K562 (cell line): ENCODE data around the gene KLHL12. TPM values are rescaled to one million over a fixed set of nuclear protein-coding genes. Genes with fewer than 3 reads are reported as not detected.
A peak's percentile ranks its signal among the peaks of the same experiment; 100 is the strongest.

ENCODE experiments used
- polyA plus RNA-seq, 8 experiments: library from polyadenylated mRNA; depleted of rRNA in 4 of 8; stranded (reverse) in 5 of 8; unstranded in 3 of 8; fragments of >200 nt; fragmentation: Nextera tagmentation in 2 of 8; fragmentation: Illumina TruSeq in 1 of 8; extraction: Ambion mirVana in 2 of 8; extraction: Trizol in 1 of 8; gene quantifications; 2 replicates each; pipeline versions ENCODE4 v1.2.1 to v1.2.3, GENCODE V29; 2011 to 2014; ENCODE audit warnings: inconsistent platforms in 1 of 8, missing spikeins in 1 of 8
- total RNA-seq, 7 experiments: library from RNA; depleted of rRNA in 6 of 7; stranded (reverse); fragments of >200 nt in 6 of 7; fragmentation: Illumina TruSeq in 2 of 7; extraction: Trizol in 2 of 7; gene quantifications; 2 replicates each; pipeline versions ENCODE4 v1.2.1 to v1.2.3, GENCODE V29; 2011 to 2021; ENCODE audit warnings: low replicate concordance in 1 of 7
- TF ChIP-seq, protein P1 (sequence below): IDR thresholded peaks from 2 replicates; pipeline ENCODE4 v1.6.1; 2011; ENCODE audit warnings: borderline replicate concordance, low read depth, mild to moderate bottlenecking, moderate library complexity, low read length; ENCODE audit not compliant: insufficient read depth, poor library complexity, severe bottlenecking
- TF ChIP-seq, protein P2 (sequence below), 3 experiments: fragments of 200-800 bp in 1 of 3; fragments of 250-450 bp in 1 of 3; fragments of 450-650 bp in 1 of 3; sonication (Bioruptor Pico) in 1 of 3; sonication (Bioruptor generic) in 1 of 3; formaldehyde crosslinking in 1 of 3; IDR thresholded peaks; 2 replicates each; pipeline versions ENCODE4 v1.6.1 to v1.8.0; 2016 to 2022; ENCODE audit warnings: mild to moderate bottlenecking in 2 of 3, missing genetic modification characterization in 2 of 3, missing compliant biosample characterization in 1 of 3, moderate library complexity in 1 of 3

The KLHL12 gene
- total and polyA plus RNA-seq, 9 of the 15 experiments (the other 6 are each of a cell fraction or from before 2014, with no cell fraction given), result 23.1 to 85.1 (median 35.0) TPM

DNA sequence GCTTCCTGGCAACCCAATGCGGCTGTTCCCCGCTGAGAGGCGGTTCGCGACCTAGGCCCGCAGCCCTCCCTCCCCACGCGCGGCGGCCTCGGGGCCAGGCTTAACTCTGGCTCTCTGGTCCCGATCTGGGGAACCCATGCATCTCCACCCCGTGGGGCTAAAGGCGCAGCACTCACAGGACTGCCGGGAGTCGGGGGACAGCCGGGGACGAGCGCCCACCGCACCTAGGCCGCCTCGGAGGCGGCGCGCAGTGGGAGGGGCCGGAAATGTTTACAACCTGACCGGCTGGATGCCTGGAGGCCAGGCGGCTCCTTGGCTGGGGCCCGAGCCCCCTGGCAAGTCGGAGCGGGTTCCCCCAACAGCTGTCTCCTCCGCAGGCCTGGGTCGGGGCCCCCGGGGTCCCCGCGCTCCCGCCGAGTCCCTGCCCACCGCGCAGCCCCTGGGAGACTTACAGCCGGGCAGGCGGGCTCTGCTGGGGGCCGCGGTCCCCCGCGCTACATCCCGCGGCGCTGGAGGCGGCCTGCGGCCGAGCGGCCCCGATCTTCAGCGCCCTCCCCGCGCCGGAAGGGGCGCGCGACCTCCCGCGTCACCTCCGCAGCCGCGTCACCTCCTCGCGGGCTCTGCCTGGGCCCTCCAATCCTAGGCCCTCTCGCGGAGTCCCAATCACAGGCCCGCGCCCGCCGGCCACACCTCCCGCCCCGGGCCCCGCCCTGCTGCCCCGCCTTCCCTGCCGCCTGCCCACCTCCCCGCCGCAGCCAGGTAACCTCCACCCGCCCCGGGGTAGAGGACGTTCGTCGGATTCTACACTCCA lies 30.9 kb upstream of the KLHL12 start, which contains the start of gene ADIPOR1 (continued):
- TF ChIP-seq, protein P1, sequence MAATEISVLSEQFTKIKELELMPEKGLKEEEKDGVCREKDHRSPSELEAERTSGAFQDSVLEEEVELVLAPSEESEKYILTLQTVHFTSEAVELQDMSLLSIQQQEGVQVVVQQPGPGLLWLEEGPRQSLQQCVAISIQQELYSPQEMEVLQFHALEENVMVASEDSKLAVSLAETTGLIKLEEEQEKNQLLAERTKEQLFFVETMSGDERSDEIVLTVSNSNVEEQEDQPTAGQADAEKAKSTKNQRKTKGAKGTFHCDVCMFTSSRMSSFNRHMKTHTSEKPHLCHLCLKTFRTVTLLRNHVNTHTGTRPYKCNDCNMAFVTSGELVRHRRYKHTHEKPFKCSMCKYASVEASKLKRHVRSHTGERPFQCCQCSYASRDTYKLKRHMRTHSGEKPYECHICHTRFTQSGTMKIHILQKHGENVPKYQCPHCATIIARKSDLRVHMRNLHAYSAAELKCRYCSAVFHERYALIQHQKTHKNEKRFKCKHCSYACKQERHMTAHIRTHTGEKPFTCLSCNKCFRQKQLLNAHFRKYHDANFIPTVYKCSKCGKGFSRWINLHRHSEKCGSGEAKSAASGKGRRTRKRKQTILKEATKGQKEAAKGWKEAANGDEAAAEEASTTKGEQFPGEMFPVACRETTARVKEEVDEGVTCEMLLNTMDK, result peak; percentile 53
- TF ChIP-seq, protein P2, sequence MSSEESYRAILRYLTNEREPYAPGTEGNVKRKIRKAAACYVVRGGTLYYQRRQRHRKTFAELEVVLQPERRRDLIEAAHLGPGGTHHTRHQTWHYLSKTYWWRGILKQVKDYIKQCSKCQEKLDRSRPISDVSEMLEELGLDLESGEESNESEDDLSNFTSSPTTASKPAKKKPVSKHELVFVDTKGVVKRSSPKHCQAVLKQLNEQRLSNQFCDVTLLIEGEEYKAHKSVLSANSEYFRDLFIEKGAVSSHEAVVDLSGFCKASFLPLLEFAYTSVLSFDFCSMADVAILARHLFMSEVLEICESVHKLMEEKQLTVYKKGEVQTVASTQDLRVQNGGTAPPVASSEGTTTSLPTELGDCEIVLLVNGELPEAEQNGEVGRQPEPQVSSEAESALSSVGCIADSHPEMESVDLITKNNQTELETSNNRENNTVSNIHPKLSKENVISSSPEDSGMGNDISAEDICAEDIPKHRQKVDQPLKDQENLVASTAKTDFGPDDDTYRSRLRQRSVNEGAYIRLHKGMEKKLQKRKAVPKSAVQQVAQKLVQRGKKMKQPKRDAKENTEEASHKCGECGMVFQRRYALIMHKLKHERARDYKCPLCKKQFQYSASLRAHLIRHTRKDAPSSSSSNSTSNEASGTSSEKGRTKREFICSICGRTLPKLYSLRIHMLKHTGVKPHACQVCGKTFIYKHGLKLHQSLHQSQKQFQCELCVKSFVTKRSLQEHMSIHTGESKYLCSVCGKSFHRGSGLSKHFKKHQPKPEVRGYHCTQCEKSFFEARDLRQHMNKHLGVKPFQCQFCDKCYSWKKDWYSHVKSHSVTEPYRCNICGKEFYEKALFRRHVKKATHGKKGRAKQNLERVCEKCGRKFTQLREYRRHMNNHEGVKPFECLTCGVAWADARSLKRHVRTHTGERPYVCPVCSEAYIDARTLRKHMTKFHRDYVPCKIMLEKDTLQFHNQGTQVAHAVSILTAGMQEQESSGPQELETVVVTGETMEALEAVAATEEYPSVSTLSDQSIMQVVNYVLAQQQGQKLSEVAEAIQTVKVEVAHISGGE (CRISPR knock-in tag; IDR thresholded peaks at IDR 0.05), result no peak; a peak in 1 of 6 replicates
